T-helper 2 cell treated with Interferon-gamma antibody and Interleukin-4, amounts not matched to agents 5 μg/mL and 100 μg/mL, for 36 hours (primary cell): Measurements from ENCODE around the gene NUDT7.

ENCODE experiments used
- DNase-seq: peaks from one replicate; pipeline ENCODE4 v3.0.0; 2021; ENCODE audit warnings: low spot score
- H3K27ac Mint-ChIP-seq: one replicate; pipeline ENCODE4 v1.8.0; 2021; ENCODE audit warnings: mild to moderate bottlenecking, mixed read lengths
- H3K27me3 Mint-ChIP-seq: one replicate; pipeline ENCODE4 v1.8.0; 2021; ENCODE audit warnings: low read depth, mixed read lengths
- H3K36me3 Mint-ChIP-seq: one replicate; pipeline ENCODE4 v1.8.0; 2021; ENCODE audit warnings: low read depth, mixed read lengths
- H3K4me1 Mint-ChIP-seq: one replicate; pipeline ENCODE4 v1.8.0; 2021; ENCODE audit warnings: low read depth, mixed read lengths
- H3K4me3 Mint-ChIP-seq: one replicate; pipeline ENCODE4 v1.8.0; 2022; ENCODE audit warnings: mild to moderate bottlenecking, moderate library complexity, mixed read lengths
- H3K9me3 Mint-ChIP-seq: one replicate; pipeline ENCODE4 v1.8.0; 2021; ENCODE audit warnings: mixed read lengths

NUDT7 gene

DNA sequence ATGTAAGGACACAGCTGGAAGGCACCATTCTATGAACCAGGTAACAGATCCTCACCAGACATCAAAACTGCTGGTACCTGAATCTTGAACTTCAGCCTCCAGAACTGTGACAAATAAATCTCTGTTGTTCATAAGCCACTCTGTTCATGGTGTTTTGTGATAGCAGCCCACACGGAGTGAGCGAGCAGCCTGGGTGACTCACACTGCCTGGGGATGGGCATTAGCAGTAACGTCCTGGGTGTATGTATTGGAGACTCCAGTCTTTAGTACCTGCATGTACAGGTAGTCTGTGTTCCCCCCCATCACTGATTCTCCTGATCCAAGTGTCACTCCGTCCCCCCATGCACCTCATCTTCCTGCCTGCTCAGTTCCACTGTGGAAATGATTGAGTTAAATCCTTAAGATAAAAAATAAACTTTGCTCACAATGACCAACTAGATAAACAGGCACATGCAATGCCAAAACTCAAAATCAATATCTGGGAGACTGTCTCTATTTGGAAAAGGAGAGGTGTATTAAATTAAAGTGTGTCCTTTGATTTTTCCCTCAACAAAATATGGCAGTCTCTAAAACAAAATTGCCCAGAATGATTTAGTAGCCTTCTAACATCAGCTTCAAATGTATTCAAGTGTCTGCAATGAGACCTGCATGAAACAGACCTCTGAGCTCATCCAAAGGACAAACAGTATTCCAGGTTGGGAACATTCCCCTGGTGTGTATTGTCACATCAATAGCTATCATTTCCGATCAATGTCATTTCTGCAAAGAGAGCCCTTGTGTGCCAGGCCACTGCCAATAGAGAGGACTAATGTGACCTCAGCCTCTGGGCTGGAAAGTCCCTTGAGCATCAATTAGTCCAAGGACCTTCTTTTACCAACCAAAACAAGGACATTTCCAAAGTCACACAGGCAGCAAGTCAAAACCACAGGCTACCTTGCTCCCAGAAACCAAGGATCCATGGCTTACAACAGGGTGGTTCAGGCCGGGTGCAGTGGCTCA is 53.9 kb downstream of the NUDT7 start:
- DNase-seq = no peak
- no peaks in the 10 kb centered on the region for H3K27me3 Mint-ChIP-seq
- no peaks in the 10 kb centered on the region for H3K4me1 Mint-ChIP-seq
- H3K36me3 Mint-ChIP-seq = no peaks in the 10 kb centered on the region
- no peak overlapping the region for H3K27ac Mint-ChIP-seq
- no peak overlapping the region for H3K4me3 Mint-ChIP-seq
- no peaks in the 10 kb centered on the region for H3K9me3 Mint-ChIP-seq

DNA sequence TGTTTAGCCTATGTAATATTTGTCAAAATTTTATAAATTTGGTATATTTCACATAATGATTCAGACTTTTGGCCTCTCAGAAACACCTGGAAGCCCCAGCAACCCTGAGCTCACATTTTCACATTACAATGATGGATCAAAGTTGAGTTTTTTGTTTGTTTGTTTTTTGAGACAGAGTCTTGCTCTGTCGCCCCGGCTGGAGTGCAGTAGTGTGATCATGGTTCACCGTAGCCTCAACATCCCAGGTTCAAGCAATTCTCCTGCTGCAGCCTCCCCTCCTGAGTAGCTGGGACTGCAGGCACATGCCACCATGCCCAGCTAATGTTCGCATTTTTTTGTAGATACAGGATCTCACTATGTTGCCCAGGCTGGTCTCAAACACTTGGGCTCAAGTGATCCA is 55.4 kb downstream of the NUDT7 start:
- Mint-ChIP-seq H3K9me3 (no peaks in the 10 kb centered on the region), H3K36me3 (no peaks in the 10 kb centered on the region), H3K27ac (no peak overlapping the region), H3K4me1 (no peaks in the 10 kb centered on the region), H3K27me3 (no peaks in the 10 kb centered on the region), H3K4me3 (no peak overlapping the region)
- no peak for DNase-seq

GRCh38 chr16:77780378-77780837 is 58.1 kb downstream of the NUDT7 start:
- no peak for DNase-seq
- no peaks in the 10 kb centered on the region for H3K4me1 Mint-ChIP-seq
- H3K9me3 Mint-ChIP-seq = no peaks in the 10 kb centered on the region
- no peak overlapping the region for H3K4me3 Mint-ChIP-seq
- no peaks in the 10 kb centered on the region for H3K27me3 Mint-ChIP-seq
- no peaks in the 10 kb centered on the region for H3K36me3 Mint-ChIP-seq
- no peak overlapping the region for H3K27ac Mint-ChIP-seq

DNA sequence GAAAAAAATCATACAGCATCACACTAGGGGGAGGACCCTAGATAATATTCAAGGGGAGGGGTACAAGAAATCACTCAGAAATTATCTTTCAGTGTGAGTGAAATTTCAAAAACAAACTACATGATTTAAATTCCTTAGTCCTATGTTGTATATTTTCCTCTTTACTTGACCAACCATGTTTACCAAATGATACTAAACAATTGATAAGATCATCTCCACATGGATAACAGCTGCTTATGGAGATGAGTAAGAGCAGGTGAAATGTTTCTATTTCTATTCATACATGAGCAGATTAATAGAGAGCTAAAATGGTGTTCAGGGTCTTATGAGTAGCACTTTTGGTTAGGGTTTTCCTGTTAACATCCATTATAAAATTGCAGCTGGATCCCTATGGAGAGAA is 58.8 kb downstream of the NUDT7 start:
- no peak for DNase-seq
- Mint-ChIP-seq H3K27me3 (peaks cover 2% of the 10 kb centered on the region), H3K36me3 (no peaks in the 10 kb centered on the region), H3K9me3 (no peaks in the 10 kb centered on the region), H3K27ac (no peak overlapping the region), H3K4me3 (no peak overlapping the region), H3K4me1 (no peaks in the 10 kb centered on the region)

- H3K36me3 Mint-ChIP-seq = no peaks in the 10 kb centered on the region
- no peak for DNase-seq
- H3K4me3 Mint-ChIP-seq = no peak overlapping the region
- no peaks in the 10 kb centered on the region for H3K9me3 Mint-ChIP-seq
- H3K27me3 Mint-ChIP-seq = peaks cover 18% of the 10 kb centered on the region
- H3K4me1 Mint-ChIP-seq = no peaks in the 10 kb centered on the region
- H3K27ac Mint-ChIP-seq = no peak overlapping the region
Measured at GRCh38 chr16:77782694-77783093, 60.4 kb downstream of the NUDT7 start.

- H3K36me3 Mint-ChIP-seq = no peaks in the 10 kb centered on the region
- no peak overlapping the region for H3K27ac Mint-ChIP-seq
- no peak for DNase-seq
- peaks cover 33% of the 10 kb centered on the region for H3K27me3 Mint-ChIP-seq
- H3K4me1 Mint-ChIP-seq = peaks cover 2% of the 10 kb centered on the region
- no peaks in the 10 kb centered on the region for H3K9me3 Mint-ChIP-seq
- no peak overlapping the region for H3K4me3 Mint-ChIP-seq
Measured at GRCh38 chr16:77784441-77785372, 62.4 kb downstream of the NUDT7 start.

GRCh38 chr16:77785373-77785764 is 63.1 kb downstream of the NUDT7 start:
- H3K27me3 Mint-ChIP-seq = peaks cover 40% of the 10 kb centered on the region
- H3K27ac Mint-ChIP-seq = no peak overlapping the region
- H3K4me1 Mint-ChIP-seq = peaks cover 2% of the 10 kb centered on the region
- H3K36me3 Mint-ChIP-seq = no peaks in the 10 kb centered on the region
- no peaks in the 10 kb centered on the region for H3K9me3 Mint-ChIP-seq
- no peak overlapping the region for H3K4me3 Mint-ChIP-seq
- no peak for DNase-seq

GRCh38 chr16:77786186-77786847 is 64.0 kb downstream of the NUDT7 start:
- peaks cover 48% of the 10 kb centered on the region for H3K27me3 Mint-ChIP-seq
- no peaks in the 10 kb centered on the region for H3K9me3 Mint-ChIP-seq
- H3K36me3 Mint-ChIP-seq = no peaks in the 10 kb centered on the region
- no peak for DNase-seq
- H3K4me3 Mint-ChIP-seq = no peak overlapping the region
- H3K27ac Mint-ChIP-seq = no peak overlapping the region
- peaks cover 2% of the 10 kb centered on the region for H3K4me1 Mint-ChIP-seq

DNA sequence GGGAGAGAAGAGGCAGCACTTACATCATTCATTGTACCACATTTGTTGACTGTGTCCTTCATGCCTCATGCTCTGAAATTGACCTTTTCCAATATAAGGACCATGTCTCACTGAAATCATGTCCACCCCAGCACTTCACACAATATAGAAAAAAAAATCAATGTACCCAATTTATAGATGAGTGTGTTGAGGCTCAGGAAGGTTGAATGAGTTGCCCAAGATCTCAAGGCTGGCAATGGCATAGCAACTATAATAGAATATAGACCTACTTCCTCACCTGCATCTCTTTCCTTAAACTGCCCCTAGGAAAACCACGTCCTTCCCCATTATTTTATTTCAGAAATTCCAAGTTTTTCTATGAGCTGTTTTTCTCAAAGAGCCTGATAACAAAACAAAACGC is 65.1 kb downstream of the NUDT7 start:
- H3K27me3 Mint-ChIP-seq = peaks cover 55% of the 10 kb centered on the region
- DNase-seq = no peak
- H3K4me3 Mint-ChIP-seq = no peak overlapping the region
- no peaks in the 10 kb centered on the region for H3K36me3 Mint-ChIP-seq
- peaks cover 2% of the 10 kb centered on the region for H3K4me1 Mint-ChIP-seq
- H3K27ac Mint-ChIP-seq = no peak overlapping the region
- H3K9me3 Mint-ChIP-seq = no peaks in the 10 kb centered on the region

DNA sequence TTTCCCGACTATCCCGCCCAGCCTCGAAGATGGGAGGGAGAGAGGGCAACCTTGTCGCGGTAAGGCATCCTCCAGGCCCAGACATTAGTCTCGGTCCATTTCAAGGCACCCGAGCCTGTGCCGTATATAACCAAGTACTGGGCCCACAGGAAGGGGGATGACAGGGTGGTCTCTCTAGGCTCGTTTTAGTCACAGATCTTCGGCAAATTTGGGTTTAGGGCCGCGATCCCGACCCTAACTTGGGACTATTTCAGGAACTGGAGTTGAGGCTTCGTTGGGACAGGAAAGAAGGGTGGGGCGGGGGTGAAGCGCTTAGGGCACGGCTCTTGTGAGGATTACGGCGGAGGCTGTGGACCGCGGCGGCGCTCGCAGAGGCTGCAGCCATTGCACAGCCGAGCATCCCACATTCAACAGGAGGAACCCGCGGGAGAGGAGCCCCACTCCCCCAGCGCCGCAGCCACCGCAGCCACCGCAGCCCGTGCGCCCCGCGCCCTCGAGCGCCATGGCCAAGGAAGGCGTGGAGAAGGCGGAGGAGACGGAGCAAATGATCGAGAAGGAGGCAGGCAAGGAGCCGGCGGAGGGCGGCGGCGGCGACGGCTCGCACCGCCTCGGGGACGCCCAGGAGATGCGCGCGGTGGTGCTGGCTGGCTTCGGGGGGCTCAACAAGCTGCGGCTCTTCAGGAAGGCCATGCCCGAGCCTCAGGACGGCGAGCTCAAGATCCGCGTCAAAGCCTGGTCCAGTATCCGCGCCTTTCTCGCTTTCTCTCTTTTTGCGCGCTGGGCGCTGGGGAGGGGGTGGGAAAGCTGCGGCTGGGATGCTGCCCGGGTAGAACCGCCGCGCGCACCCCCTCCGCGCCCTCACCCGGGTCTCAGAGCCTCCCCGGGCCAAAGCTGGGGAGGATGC is 66.1 kb downstream of the NUDT7 start, which contains the start of gene VAT1L:
VAT1L (plus strand) TSS at position 384 of the 904 bp plus-strand sequence; CDS start at position 503, 119 bp downstream.
- Mint-ChIP-seq H3K4me3 (peak within 1 kb of the TSS; percentile 67), H3K27me3 (peaks cover 55% of the 10 kb centered on the region), H3K27ac (no peak within 1 kb of the TSS), H3K9me3 (no peaks in the 10 kb centered on the region), H3K4me1 (peaks cover 2% of the 10 kb centered on the region), H3K36me3 (no peaks in the 10 kb centered on the region)
- no peak for DNase-seq

GRCh38 chr16:77789085-77790008 is 67.0 kb downstream of the NUDT7 start:
- H3K4me1 Mint-ChIP-seq = peaks cover 2% of the 10 kb centered on the region
- H3K27me3 Mint-ChIP-seq = peaks cover 57% of the 10 kb centered on the region
- H3K9me3 Mint-ChIP-seq = no peaks in the 10 kb centered on the region
- H3K36me3 Mint-ChIP-seq = no peaks in the 10 kb centered on the region
- H3K4me3 Mint-ChIP-seq = no peak overlapping the region
- H3K27ac Mint-ChIP-seq = no peak overlapping the region
- DNase-seq = no peak

DNA sequence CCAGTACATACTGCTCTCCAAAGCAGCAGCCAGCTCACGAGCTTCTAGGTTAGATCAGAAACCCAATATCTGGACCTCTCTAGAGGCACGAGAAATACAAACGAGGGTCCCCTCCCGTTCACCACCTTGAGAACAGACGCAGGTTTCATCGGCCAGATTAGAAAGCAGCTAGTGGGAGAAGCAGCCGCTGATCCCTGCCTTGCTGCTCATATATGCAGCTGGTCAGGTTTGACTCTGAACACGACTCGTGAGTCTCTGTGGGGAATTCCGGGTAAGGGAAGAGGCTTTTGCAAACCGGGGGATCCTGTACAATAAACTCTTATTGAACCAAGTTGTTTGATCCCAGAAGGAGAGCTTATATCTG is 67.7 kb downstream of the NUDT7 start:
- no peak overlapping the region for H3K27ac Mint-ChIP-seq
- no peaks in the 10 kb centered on the region for H3K36me3 Mint-ChIP-seq
- DNase-seq = no peak
- no peaks in the 10 kb centered on the region for H3K9me3 Mint-ChIP-seq
- H3K4me3 Mint-ChIP-seq = no peak overlapping the region
- peaks cover 2% of the 10 kb centered on the region for H3K4me1 Mint-ChIP-seq
- H3K27me3 Mint-ChIP-seq = peaks cover 57% of the 10 kb centered on the region
